Stimulated activated naive CD4-positive, alpha-beta T cell treated with Interleukin-2 at 50 U/mL for 16 hours (primary cell): ENCODE measurements around the gene DDX1.
"Not testable (repeated sequence)": the region's sequence is repeated elsewhere in the genome, so short reads cannot be mapped to it uniquely, and the experiment has no call there.

ENCODE experiments used
- DNase-seq: peaks from one replicate; lab custom pipeline; 2025; lab: John Stamatoyannopoulos, UW

Gene DDX1

DNA sequence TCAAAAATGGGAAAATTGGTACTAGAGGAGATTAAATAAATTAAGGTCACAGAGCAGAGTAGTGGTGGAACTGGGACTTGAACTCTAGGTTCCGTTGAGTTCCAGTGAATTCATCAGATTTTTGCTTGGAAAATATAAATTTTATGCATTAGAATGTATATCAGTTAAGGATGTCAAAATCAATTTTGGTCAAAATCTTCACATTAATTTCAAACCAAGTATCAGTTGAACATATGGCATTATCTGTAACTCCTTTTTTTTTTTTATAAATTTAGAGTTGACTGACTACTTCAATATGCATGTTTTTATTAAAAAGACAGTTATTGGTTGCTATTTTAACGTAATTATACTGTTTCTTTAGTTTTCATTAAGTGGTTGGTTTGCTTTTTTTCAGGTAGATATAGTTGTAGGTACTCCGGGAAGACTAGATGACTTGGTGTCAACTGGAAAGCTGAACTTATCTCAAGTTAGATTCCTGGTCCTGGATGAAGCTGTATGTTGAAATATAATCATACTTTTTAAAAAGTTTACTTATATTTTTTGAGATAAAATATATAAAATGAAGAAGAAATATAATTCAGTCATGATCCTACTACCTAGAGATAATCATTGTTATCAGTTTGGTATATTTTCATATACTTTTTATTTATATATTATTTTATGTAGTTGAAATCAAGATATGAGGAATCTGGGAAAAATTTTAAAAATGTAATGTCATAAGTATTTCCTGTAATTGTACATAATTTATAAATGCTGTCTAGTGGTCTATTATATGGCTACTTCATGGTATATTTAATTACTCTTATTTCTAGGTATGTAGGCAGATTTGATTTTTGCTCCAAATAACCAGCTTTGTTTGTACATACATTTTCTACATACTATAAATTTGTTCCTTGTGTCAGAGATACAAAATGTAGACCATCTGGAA is 25.4 kb downstream of the DDX1 start:
- DNase-seq, result no peak

DNA sequence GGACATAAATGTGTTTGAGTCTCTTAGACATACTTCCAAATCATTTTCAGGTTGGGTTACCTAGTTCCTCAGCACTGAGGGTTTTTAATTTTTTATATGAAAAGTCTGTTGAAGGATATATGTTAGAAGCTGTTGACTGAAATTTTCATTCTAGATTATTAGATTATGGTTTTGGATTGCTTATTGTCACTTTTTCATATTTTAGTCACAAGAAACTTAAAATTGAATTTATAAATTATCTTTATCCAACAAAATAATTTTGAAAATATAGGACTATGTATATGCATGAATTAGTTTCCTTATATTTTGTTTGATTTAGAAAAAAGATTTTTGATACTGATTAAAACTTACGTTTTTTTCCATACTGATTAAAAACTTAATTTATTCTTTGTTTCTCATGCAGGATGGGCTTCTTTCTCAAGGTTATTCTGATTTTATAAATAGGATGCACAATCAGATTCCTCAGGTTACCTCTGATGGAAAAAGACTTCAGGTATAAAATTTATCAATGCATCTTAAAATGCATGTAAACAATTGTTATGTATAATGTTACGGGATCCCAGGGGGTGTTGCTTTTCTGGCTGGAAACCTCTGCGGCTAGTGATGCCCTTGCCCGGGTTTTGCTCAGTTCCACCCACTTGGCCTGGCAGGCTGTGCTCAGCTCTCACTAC is 26.2 kb downstream of the DDX1 start:
- DNase-seq, result no peak

DNA sequence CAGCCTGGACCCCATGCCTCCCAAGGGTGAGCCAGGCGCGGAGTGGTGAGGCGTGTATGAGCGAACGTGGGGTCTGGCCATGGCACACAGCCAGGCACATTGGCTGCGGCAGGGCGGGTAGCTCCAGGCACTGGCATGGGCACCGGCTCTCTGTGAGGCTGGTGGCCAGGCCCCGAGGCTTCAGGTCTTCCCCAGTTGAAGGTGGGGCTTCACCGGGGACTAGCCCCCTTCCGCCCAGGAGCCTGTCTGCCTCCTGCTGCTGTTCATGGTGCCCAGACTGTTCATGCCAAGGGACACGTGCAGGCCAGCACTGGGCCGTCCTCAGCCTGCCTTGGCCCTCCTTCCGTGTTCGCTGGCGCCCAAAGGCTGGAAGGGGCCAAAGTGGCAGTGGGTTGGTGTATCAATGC is 26.8 kb downstream of the DDX1 start:
- DNase-seq, result no peak

DNA sequence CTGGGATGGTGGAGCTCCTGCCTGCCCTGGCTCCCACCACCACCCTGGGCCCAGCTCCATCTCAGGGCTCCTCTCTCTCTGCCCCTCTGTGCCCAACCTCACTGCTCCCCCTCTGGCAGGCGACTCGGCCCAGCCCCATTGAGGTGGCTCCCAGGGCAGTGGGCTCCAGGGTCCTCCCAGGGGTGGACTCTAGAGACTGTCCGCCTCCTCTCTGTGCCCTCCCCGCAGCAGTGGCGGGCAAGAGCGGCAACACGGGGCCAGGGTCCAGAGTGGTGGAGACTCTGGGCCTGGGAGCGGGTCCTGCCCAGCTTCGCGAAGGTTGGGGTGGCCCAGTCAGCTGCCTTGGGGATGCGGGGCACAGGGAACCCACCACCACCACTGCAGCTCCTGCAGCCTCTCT is 27.4 kb downstream of the DDX1 start:
- no peak for DNase-seq

DNA sequence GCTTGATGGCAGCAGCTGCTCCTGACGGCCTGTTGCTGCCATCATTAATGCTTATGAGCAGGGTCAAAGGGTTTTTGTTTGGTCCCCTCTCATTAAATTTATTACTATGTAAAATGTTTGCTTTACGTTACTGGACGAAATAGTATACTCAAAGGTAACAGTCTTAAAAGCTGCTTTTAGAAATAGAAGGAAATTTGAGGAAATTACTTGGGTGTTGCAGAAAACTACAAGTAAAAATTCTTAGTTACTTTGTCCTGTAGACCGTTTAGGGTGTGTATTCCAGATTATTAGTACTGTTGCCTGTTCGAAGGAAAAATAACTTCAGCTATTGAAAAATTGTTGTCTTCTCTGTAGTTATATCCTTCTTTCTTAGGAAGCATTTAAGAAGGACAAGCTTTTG is 27.8 kb downstream of the DDX1 start:
- DNase-seq, result no peak

DNA sequence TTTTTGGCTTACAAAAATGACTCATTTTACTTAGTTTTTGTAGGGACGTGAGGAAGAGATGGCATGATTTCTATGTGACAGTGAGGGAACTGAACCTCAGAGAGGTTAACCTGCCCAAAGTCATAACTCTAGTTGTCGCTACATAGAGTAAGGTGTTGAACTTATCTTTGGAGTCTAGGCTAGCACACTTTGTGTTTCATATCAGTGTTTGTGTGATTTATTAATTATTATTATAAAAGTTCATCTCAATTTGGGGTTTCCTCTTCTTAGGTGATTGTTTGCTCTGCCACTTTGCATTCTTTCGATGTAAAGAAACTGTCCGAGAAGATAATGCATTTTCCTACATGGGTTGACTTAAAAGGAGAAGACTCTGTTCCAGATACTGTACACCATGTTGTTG is 28.3 kb downstream of the DDX1 start:
- no peak for DNase-seq

DNA sequence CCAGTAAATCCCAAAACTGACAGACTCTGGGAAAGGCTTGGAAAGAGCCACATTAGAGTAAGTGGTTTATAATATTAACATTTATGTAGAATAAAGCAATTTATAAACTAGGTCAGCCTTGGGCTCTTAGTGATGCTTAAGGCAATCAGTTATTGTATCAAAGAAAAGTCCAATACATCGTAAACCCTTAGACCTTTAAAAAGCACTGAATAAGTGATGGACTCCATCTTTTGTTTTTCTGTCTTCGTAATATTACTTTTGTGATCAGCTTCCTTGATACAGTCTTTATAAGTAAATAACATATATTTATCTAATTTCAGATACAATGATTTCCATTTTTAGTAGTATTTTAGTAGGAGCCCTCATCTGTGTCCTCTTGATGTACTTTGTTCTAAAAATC is 28.7 kb downstream of the DDX1 start:
- no peak for DNase-seq

DNA sequence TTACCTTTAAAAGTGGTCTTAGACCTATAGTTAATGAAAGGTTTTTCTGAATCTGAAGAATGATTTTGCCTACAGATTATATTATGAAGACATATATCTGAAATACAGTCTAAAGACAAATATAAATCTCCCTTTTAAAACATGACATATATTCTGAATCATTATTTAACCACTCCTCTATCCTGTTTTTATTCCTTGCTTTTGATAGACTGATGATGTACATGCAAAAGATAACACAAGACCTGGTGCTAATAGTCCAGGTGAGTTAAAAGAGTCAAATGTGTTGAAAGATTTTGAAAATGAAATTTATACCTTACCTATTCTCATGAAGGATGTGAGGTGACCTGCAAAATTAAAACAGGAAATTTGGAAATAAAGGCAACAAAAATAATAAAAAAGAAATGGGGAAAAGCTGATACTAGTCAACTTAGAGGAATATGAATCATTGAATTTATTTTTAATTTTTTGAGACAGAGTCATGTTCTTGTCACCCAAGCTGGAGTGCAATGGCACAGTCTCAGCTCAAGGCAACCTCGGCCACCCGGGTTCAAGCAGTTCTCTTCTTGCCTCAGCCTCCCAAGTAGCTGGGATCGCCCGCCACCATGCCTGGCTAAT is 29.3 kb downstream of the DDX1 start:
- no peak for DNase-seq

DNA sequence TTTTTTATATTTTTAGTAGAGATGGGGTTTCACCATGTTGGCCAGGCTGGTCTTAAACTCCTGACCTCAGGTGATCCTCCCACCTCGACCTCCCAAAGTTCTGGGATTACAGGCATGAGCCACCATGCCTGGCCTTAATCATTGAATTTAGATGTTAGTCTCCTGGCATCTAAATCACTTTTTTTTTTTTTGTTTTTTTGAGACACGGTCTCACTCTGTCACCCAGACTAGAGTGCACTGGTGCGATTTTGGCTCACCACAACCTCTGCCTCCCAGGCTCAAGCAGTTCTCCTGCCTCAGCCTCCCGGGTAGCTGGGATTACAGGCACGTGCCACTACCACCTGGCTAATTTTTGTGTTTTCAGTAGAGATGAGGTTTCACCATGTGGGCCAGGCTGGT is 29.8 kb downstream of the DDX1 start:
- DNase-seq, result not testable (repeated sequence)

DNA sequence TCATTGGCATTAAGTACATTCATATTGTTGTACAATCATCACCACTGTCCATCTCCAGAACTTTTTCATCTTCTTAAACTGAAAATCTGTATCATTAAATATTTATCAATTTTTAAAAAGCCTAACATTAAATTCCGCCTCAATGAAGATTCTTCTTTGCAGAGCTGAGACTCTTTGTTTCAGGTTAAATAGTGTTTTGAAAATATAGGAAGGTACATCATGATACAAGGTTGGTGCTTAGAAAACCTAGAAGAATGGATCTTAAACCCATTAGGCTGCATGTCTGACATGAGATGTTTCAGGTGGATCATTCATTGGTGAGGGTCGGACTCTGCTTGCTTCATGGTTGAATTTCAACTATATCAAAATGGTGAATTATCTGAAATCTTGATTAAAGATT is 30.5 kb downstream of the DDX1 start:
- DNase-seq, result no peak

DNA sequence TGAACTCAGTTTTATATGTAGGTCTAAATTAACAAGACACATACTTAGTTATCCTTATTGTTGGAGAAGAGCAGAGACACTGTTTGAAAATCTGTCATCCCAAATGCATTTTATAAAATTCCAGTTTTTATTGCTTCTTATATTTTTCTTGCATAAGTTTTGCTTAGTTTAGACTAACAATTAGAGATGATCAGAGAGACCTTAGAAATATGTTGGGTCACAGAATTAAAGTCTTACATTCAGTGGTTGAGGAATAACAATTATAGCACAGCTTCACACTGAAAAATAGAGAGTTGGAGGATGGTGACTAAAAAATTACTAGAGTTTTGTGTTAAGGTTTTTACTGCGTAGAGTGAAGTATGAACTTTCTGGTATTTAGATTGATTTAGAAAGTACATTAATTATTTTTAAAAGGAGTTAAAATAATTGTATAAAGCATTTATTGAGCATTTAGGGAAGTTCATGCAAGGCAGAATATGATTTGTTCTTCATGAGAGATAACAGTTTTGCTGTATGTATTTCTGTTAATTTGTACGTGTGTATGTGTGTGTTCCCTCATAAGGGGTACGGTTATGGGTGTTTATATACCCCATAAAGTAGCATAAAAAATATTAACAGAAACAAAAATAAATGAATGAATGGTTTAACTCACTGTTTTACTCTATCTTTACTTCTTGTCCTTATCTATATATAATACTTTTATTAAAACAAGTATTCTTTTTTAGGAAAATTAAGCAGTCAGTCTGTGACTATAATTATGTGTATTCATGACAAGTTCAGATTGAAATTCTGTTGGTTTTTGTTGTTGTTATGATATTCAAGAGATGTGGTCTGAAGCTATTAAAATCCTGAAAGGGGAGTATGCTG is 31.2 kb downstream of the DDX1 start:
- DNase-seq, result no peak

DNA sequence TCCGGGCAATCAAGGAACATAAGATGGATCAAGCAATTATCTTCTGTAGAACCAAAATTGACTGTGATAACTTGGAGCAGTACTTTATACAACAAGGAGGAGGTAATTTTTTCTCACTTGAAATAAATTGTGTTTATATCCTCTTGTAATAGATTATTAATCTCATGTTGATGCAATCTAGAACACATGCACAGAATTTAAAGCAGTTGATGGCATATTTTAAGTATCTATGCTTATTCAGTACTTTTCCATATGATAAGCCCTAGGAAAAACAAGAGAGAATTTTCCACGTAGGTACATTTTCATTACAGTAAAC is 31.8 kb downstream of the DDX1 start:
- no peak for DNase-seq

DNA sequence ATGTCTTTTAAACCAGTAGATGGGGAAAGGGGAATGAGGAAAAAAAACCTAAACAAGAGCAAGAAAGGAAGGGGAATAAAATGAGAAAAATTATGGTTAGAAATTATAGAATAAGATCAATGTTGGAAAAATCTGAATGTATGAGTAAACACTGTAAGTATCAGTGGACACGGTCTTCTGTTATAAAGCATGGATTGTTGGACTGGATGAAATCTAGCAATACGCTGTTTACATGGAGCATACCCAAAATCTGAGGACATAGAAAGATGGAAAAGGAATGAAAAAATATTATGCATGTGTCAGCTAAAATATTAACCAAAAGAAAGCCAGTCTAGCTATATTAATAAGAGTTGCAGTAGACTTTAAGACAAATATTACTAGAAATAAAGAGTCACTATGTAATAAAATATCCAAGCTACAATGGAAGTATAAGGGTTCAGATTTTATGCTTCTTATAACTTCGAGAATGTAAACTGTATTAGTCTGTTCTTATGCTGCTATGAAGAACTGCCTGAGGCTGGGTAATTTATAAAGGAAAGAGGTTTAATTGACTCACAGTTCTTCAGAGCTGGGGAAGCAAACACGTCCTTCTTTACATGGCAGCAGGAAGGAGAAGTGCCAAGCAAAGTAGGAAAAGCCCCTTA is 32.4 kb downstream of the DDX1 start:
- no peak for DNase-seq

DNA sequence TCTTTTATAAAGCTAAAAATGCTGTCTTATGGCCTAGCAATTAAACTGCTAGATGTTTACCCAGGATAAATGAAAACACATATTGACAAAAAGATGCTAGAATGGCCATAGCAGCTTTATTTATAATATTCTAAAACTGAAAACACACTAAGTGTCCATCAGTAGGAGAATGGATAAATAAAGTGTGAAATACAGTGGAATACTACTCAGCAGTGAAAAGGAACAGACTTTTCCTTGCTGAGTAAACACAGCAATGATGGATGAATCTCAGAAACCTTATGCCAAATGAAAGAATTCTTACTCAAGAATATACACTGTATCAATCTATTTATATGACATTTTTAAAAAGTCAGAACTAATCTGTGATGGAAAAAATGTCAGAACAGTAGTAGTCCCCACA is 33.2 kb downstream of the DDX1 start:
- no peak for DNase-seq

DNA sequence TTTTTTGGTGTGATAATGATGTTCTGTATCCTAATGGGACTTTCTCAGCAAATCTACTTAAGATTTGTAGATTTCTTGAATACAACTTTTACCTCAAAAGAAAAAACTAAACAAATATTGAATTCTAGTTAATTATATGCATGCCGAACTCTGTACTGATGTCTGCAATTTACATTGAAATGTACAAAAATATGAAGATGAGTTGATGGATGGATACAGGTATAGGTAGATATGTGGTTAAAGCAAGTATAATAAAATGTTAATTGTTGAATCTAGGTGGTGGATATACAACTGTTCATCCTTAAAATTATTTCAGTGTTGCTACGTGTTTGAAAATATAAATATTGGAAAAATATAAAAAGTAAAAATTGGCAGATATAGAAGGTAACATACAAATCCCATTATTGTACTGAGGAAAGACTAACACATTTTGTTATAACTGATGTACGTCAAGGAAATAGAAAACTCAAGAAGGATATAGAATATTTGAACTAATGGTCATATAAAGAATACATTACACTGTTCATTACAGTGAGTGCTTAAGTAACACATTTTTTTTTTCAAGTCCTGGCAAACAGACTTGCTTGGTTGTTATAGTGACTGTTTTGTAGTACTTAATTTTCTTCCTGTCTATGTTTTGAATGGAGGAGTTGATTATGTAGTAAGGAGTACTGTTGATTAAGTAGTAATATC is 33.8 kb downstream of the DDX1 start:
- DNase-seq, result no peak

DNA sequence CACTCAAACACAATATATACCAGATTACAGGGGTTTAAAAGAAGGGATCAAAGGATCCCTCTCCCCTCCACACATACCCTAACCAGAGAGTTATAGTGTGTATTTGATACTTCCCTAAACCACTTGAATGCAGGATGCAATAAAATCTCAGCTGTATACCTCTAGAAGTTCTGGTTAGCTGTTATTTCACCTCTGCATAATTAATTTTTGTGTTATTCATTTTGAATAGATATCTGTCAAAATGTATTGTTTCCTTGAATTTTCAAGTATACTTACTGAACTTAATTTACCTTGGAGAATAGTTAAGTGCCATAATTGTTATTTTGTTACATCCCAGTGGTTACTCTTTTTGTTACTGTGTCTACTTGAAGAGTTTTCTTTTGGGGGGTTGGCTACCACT is 34.5 kb downstream of the DDX1 start:
- DNase-seq, result no peak

DNA sequence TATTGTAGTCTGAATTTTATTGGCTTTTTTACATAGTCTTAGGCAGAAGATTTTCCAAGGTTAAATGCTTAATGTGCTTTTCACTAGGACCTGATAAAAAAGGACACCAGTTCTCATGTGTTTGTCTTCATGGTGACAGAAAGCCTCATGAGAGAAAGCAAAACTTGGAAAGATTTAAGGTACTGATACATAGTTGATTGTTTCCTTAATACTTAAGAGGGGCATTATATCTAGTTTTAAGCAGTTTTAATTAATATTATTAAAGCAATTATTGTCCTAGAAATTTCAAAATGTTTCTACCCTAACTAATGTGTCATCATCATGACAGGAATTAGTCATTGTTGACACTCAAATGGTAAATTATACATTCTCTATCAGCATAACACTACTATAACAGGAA is 35.3 kb downstream of the DDX1 start:
- no peak for DNase-seq

DNA sequence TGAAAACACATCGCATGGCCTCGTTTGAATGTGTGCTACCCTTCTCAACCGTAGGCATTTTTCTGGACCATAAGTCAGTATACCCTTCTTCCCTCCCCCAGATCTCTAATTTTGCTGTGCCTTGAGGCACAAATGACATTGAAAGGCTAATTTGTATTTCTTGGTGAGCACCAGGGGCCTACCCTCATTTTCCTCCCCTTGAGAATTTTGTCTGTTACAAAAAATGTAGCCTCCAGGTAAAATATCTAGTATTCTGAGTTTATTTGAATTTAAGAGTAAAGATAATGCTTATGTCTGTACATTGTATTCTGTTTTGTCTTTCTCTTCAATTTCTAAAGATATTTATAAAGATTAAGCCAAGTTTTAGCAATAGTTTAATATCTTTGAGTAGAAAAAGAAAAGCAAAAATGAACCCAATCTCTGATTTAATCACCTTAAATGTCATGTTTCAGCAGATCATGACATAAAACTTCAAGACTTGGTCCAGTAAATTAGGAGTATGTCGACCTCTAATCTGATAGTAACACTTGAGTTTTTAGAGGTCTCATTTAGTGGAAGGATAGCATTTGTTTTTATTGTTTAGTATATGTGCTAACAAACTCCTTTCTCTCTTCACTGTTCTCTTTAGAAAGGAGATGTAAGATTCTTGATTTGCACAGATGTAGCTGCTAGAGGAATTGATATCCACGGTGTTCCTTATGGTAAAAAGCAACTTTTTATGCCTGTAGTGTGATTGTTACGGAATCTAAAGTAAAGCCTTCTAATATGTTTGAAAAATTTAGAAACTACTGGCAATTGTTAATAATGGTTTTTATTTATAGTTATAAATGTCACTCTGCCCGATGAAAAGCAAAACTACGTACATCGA is 36.4 kb downstream of the DDX1 start:
- no peak for DNase-seq

DNA sequence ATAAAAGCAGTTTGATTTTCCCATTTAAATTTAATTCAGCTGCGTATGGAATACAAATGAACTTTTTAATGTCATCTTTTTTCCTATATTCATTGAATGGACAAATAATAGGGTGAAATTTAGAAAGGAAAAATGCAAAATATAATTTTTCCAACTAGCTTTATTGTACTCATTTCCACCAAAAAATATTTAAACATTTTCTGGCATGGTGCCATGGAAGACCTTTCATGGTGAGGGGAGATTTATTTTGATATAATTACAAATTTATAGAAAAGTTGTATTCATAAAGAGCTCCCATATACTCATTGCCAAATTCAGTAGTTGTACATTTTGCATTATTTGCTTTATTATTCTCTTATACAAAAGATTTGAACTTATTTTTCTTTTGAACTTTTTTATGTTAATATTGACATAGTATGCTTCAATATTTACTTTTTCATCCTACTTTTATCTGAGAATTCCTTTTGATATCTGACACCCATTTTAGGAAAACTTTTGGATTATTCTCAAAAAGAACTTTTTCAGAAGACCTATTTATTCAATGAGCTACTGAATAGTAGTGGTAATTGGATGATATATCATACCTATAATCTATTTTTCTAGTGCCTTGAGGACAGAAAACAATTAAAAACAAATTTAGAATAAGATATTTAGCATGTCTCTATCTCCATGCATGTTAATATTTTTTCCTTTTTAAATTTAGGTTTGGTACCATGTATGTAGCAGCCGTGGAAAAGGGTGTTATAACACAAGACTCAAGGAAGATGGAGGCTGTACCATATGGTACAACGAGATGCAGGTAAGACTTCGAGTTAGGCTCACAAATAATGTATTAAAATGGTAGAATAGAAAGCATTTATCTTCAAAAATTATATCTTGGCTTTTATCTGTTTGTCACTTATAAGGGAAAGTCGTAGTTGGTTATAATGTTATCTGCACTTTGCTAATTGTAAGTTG is 37.5 kb downstream of the DDX1 start:
- DNase-seq, result no peak
